Uterus (tissue), 4 donors: ENCODE results near the gene TSPAN9. TPM values are rescaled to one million over a fixed set of nuclear protein-coding genes. Genes with fewer than 3 reads are reported as not detected.

Experiments used
- DNase-seq, 2 donors: peaks; one replicate each; pipeline ENCODE4 v3.0.0-alpha.2; 2019 to 2020
- H3K27ac ChIP-seq, 2 donors: fragments of 200-600 bp; sonication (generic); 1 replicate in 1 of 2; 2 replicates in 1 of 2; pipeline ENCODE4 v1.5.1; 2016 to 2018
- H3K27me3 ChIP-seq, 2 donors: fragments of 200-600 bp; sonication (generic); one replicate each; pipeline ENCODE4 v1.5.1; 2018 to 2019; ENCODE audit warnings: control low read depth in 1 of 2
- H3K36me3 ChIP-seq, 2 donors: fragments of 200-600 bp; sonication (generic); one replicate each; pipeline ENCODE4 v1.5.1; 2019; ENCODE audit warnings: control low read depth in 1 of 2
- H3K4me1 ChIP-seq, 2 donors: fragments of 200-600 bp; sonication (generic); one replicate each; pipeline ENCODE4 v1.5.1; 2018 to 2019; ENCODE audit warnings: control low read depth in 1 of 2
- H3K4me3 ChIP-seq, 2 donors: fragments of 200-600 bp; sonication (generic); 1 replicate in 1 of 2; 2 replicates in 1 of 2; pipeline ENCODE4 v1.5.1; 2018 to 2019; ENCODE audit warnings: mild to moderate bottlenecking in 1 of 2
- H3K9me3 ChIP-seq, 2 donors: fragments of 200-600 bp; sonication (generic); one replicate each; pipeline ENCODE4 v1.5.1; 2019; ENCODE audit warnings: control low read depth in 1 of 2
- CTCF ChIP-seq, 4 experiments: fragments of 200-600 bp in 2 of 4; fragments of 450-650 bp in 2 of 4; sonication (generic) in 2 of 4; IDR thresholded peaks; one replicate each; pipeline ENCODE4 v1.5.1; 2016 to 2019; ENCODE audit warnings: antibody characterized with exemption in 4 of 4, mild to moderate bottlenecking in 2 of 4, moderate library complexity in 1 of 4
- POLR2A ChIP-seq, 2 donors: fragments of 450-650 bp; IDR thresholded peaks; one replicate each; pipeline ENCODE4 v1.6.1; 2016; ENCODE audit warnings: antibody characterized with exemption in 2 of 2, mild to moderate bottlenecking in 1 of 2, moderate library complexity in 1 of 2
- intact Hi-C: fragments of 100-400 bp; cut with DNase I; formaldehyde crosslinking; loops from one replicate; pipeline ENCODE4 v1.15.1; 2023; ENCODE audit warnings: low total_unique reads
- total RNA-seq, 4 donors: library from RNA; depleted of rRNA in 3 of 4; stranded (reverse); fragments of >200 nt in 3 of 4; gene quantifications; one replicate each; pipeline versions ENCODE4 v1.1.0 to v1.2.4, GENCODE V29; 2014 to 2023
- donor health status: DM: yes; HTN: yes; CAD: no.

TSPAN9 gene
- total RNA-seq, 4 donors from 2014 or later, result 47.9 to 106 (median 65.1) TPM

- no peak for DNase-seq
- H3K9me3 ChIP-seq, result no peaks in the 10 kb centered on the region
- no peaks in the 10 kb centered on the region for H3K4me1 ChIP-seq
- no peak for TF ChIP-seq CTCF (IDR thresholded peaks at IDR 0.05)
- no peak for TF ChIP-seq POLR2A (IDR thresholded peaks at IDR 0.05)
- no peaks in the 10 kb centered on the region for H3K27me3 ChIP-seq
- H3K4me3 ChIP-seq, result no peak overlapping the region
- intact Hi-C loops, result no loop called here
- H3K27ac ChIP-seq, result no peak overlapping the region
- no peaks in the 10 kb centered on the region for H3K36me3 ChIP-seq
Measured at GRCh38 chr12:3328571-3328970, 251.4 kb downstream of the TSPAN9 start.

GRCh38 chr12:3329361-3329760 is 252.2 kb downstream of the TSPAN9 start:
- intact Hi-C loops, result no loop called here

GRCh38 chr12:3330976-3331510 is 253.9 kb downstream of the TSPAN9 start:
- no peak for DNase-seq
- intact Hi-C loops, result no loop called here
- no peak for TF ChIP-seq CTCF (IDR thresholded peaks at IDR 0.05)
- TF ChIP-seq POLR2A (IDR thresholded peaks at IDR 0.05), result no peak
- Histone ChIP-seq H3K27ac (no peak overlapping the region), H3K4me3 (no peak overlapping the region), H3K27me3 (no peaks in the 10 kb centered on the region), H3K9me3 (no peaks in the 10 kb centered on the region), H3K36me3 (no peaks in the 10 kb centered on the region), H3K4me1 (no peaks in the 10 kb centered on the region)

More at GRCh38 chr12:3329361-3329760, 252.2 kb downstream of the TSPAN9 start:
- no peaks in the 10 kb centered on the region for H3K36me3 ChIP-seq
- H3K27ac ChIP-seq, result no peak overlapping the region
- no peak for TF ChIP-seq CTCF (IDR thresholded peaks at IDR 0.05)
- no peak for TF ChIP-seq POLR2A (IDR thresholded peaks at IDR 0.05)
- H3K27me3 ChIP-seq, result no peaks in the 10 kb centered on the region
- DNase-seq, result no peak
- H3K4me1 ChIP-seq, result no peaks in the 10 kb centered on the region
- no peaks in the 10 kb centered on the region for H3K9me3 ChIP-seq
- H3K4me3 ChIP-seq, result no peak overlapping the region

GRCh38 chr12:3332188-3332587 is 255.0 kb downstream of the TSPAN9 start:
- H3K4me3 ChIP-seq, result no peak overlapping the region
- TF ChIP-seq POLR2A (IDR thresholded peaks at IDR 0.05) (no peak), CTCF (IDR thresholded peaks at IDR 0.05) (no peak)
- H3K27ac ChIP-seq, result no peak overlapping the region
- no peaks in the 10 kb centered on the region for H3K27me3 ChIP-seq
- intact Hi-C loops, result no loop called here
- H3K36me3 ChIP-seq, result no peaks in the 10 kb centered on the region
- H3K4me1 ChIP-seq, result no peaks in the 10 kb centered on the region
- DNase-seq, result no peak
- no peaks in the 10 kb centered on the region for H3K9me3 ChIP-seq

GRCh38 chr12:3333583-3333982 is 256.4 kb downstream of the TSPAN9 start:
- Histone ChIP-seq H3K36me3 (no peaks in the 10 kb centered on the region), H3K4me3 (no peak overlapping the region), H3K9me3 (no peaks in the 10 kb centered on the region), H3K4me1 (no peaks in the 10 kb centered on the region), H3K27me3 (no peaks in the 10 kb centered on the region), H3K27ac (no peak overlapping the region)
- TF ChIP-seq CTCF (IDR thresholded peaks at IDR 0.05) (no peak), POLR2A (IDR thresholded peaks at IDR 0.05) (no peak)
- intact Hi-C loops, result no loop called here
- no peak for DNase-seq
